K562 (cell line): ENCODE results near the gene TRERF1. TPM values are rescaled to one million over a fixed set of nuclear protein-coding genes. Genes with fewer than 3 reads are reported as not detected.

ENCODE experiments used
- ESRRB ChIP-seq: fragments of 250-450 bp; sonication (Bioruptor Pico); IDR thresholded peaks from 2 replicates; pipeline ENCODE4 v1.5.0; 2020; ENCODE audit warnings: mild to moderate bottlenecking, moderate library complexity, borderline replicate concordance
- GABPA ChIP-seq: fragments of 200-800 bp; sonication (Bioruptor generic); conservative IDR thresholded peaks from 2 replicates; pipeline ENCODE4 v1.6.1; 2016; ENCODE audit warnings: low read depth, missing genetic modification characterization, missing compliant biosample characterization
- ILK ChIP-seq: fragments of 450-650 bp; IDR thresholded peaks from 2 replicates; pipeline ENCODE4 v1.6.1; 2016; ENCODE audit warnings: missing genetic modification characterization, low read depth, mild to moderate bottlenecking, missing compliant biosample characterization, moderate library complexity, borderline replicate concordance
- MYNN ChIP-seq, 2 experiments: sonication (generic); formaldehyde crosslinking in 1 of 2; IDR thresholded peaks; 2 replicates each; pipeline versions ENCODE4 v1.5.0 to v1.6.1; 2016 to 2020; ENCODE audit warnings: antibody characterized with exemption in 1 of 2, missing genetic modification reagents in 1 of 2
- SETDB1 ChIP-seq: IDR thresholded peaks from one replicate; pipeline ENCODE4 v1.6.1; 2012; ENCODE audit warnings: low read length, control low read depth, inconsistent platforms
- U2AF1 ChIP-seq: fragments of 200-400 bp; formaldehyde crosslinking; optimal IDR thresholded peaks from 2 replicates; pipeline ENCODE3; 2017; ENCODE audit warnings: mild to moderate bottlenecking, low read depth, low read length, moderate library complexity
- ZFP30 ChIP-seq: fragments of 250-450 bp; sonication (Bioruptor Pico); IDR thresholded peaks from 2 replicates; pipeline ENCODE4 v1.8.0; 2022; ENCODE audit warnings: moderate library complexity, mild to moderate bottlenecking, inconsistent platforms, borderline replicate concordance
- ZNF174 ChIP-seq: fragments of 250-450 bp; sonication (Bioruptor Pico); IDR thresholded peaks from 2 replicates; pipeline ENCODE4 v1.4.0; 2020; ENCODE audit warnings: mild to moderate bottlenecking
- polyA plus RNA-seq, 8 experiments: library from polyadenylated mRNA; depleted of rRNA in 4 of 8; stranded (reverse) in 5 of 8; unstranded in 3 of 8; fragments of >200 nt; fragmentation: Nextera tagmentation in 2 of 8; fragmentation: Illumina TruSeq in 1 of 8; extraction: Ambion mirVana in 2 of 8; extraction: Trizol in 1 of 8; gene quantifications; 2 replicates each; pipeline versions ENCODE4 v1.2.1 to v1.2.3, GENCODE V29; 2011 to 2014; ENCODE audit warnings: inconsistent platforms in 1 of 8, missing spikeins in 1 of 8
- total RNA-seq, 7 experiments: library from RNA; depleted of rRNA in 6 of 7; stranded (reverse); fragments of >200 nt in 6 of 7; fragmentation: Illumina TruSeq in 2 of 7; extraction: Trizol in 2 of 7; gene quantifications; 2 replicates each; pipeline versions ENCODE4 v1.2.1 to v1.2.3, GENCODE V29; 2011 to 2021; ENCODE audit warnings: low replicate concordance in 1 of 7
- TF ChIP-seq, protein P1 (sequence below): fragments of 450-650 bp; formaldehyde crosslinking; conservative IDR thresholded peaks from 2 replicates; pipeline ENCODE4 v1.4.0; 2022; ENCODE audit warnings: mild to moderate bottlenecking, missing genetic modification characterization
- TF ChIP-seq, protein P2 (sequence below), 2 experiments: fragments of 450-650 bp; formaldehyde crosslinking in 1 of 2; IDR thresholded peaks; 2 replicates each; pipeline versions ENCODE4 v1.4.0 to v1.6.1; 2014 to 2020; ENCODE audit warnings: mild to moderate bottlenecking in 2 of 2, borderline replicate concordance in 1 of 2, low read depth in 1 of 2
- TF ChIP-seq, protein P3 (sequence below): fragments of 250-450 bp; sonication (Bioruptor Pico); IDR thresholded peaks from 2 replicates; pipeline ENCODE4 v1.8.0; 2022; ENCODE audit warnings: moderate library complexity, mild to moderate bottlenecking, inconsistent platforms
- TF ChIP-seq, protein P4 (sequence below): fragments of 450-650 bp; IDR thresholded peaks from 2 replicates; pipeline ENCODE4 v1.6.1; 2017; ENCODE audit warnings: mild to moderate bottlenecking, moderate library complexity

TRERF1 gene
- total and polyA plus RNA-seq, 9 of the 15 experiments (the other 6 are each of a cell fraction or from before 2014, with no cell fraction given): 0.04 to 0.20 (median 0.07) TPM; not detected in 3

DNA sequence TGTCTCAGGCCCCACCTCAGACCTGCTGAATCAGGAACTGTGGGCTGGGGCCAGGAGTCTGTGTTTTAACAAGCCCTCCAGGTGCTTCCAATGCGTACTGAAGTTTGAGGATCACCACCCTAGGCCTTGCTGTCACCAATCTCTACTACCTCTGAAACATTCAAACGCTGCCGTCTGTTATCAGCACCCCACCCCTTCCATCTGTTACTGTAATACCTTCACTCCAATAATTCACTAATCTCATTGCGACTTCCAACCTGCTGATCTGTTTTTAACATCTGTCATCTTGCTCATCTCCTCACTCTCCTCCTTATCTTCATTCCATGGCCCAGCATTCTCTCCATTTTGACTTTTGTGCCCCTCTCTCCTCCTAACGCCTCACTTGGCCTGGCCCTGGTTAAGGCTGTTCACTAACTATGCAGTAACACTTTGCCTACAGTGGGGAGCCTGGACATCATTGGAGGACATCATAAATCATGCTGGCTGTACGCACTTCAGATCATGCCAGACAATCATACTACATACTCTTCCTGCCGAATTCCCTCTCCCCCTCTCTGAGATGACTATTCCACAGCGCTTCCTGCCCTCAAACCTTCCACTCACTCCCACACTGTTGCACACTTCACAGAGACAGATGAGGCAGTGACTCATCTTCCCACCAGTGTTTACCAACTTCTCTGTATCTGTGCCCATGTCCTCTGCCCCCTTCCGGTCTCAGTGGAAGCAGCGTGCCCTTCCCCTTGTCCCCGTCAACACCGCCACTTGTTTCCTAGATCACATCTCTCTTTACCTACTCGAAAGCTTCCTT lies 254.0 kb downstream of the TRERF1 start (continued):
- TF ChIP-seq MYNN (IDR thresholded peaks at IDR 0.05): peak; percentile 87
- no peak for TF ChIP-seq MYNN (CRISPR knock-in tag; IDR thresholded peaks at IDR 0.05)
- TF ChIP-seq GABPA: peak; percentile 61; the same call in 1 of the 2 replicates
- TF ChIP-seq, protein P1, sequence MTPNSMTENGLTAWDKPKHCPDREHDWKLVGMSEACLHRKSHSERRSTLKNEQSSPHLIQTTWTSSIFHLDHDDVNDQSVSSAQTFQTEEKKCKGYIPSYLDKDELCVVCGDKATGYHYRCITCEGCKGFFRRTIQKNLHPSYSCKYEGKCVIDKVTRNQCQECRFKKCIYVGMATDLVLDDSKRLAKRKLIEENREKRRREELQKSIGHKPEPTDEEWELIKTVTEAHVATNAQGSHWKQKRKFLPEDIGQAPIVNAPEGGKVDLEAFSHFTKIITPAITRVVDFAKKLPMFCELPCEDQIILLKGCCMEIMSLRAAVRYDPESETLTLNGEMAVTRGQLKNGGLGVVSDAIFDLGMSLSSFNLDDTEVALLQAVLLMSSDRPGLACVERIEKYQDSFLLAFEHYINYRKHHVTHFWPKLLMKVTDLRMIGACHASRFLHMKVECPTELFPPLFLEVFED (CRISPR knock-in tag): peak; percentile 6; the same call in 1 of the 2 replicates
- TF ChIP-seq ZFP30 (CRISPR knock-in tag): no peak
- TF ChIP-seq, protein P2, sequence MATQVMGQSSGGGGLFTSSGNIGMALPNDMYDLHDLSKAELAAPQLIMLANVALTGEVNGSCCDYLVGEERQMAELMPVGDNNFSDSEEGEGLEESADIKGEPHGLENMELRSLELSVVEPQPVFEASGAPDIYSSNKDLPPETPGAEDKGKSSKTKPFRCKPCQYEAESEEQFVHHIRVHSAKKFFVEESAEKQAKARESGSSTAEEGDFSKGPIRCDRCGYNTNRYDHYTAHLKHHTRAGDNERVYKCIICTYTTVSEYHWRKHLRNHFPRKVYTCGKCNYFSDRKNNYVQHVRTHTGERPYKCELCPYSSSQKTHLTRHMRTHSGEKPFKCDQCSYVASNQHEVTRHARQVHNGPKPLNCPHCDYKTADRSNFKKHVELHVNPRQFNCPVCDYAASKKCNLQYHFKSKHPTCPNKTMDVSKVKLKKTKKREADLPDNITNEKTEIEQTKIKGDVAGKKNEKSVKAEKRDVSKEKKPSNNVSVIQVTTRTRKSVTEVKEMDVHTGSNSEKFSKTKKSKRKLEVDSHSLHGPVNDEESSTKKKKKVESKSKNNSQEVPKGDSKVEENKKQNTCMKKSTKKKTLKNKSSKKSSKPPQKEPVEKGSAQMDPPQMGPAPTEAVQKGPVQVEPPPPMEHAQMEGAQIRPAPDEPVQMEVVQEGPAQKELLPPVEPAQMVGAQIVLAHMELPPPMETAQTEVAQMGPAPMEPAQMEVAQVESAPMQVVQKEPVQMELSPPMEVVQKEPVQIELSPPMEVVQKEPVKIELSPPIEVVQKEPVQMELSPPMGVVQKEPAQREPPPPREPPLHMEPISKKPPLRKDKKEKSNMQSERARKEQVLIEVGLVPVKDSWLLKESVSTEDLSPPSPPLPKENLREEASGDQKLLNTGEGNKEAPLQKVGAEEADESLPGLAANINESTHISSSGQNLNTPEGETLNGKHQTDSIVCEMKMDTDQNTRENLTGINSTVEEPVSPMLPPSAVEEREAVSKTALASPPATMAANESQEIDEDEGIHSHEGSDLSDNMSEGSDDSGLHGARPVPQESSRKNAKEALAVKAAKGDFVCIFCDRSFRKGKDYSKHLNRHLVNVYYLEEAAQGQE (IDR thresholded peaks at IDR 0.05; ENCODE audit: borderline replicate concordance): peak; percentile 54
- TF ChIP-seq, protein P2 (CRISPR knock-in tag; IDR thresholded peaks at IDR 0.05; ENCODE audit: low read depth): no peak
- TF ChIP-seq U2AF1: no peak
- TF ChIP-seq SETDB1: no peak
- TF ChIP-seq, protein P3, sequence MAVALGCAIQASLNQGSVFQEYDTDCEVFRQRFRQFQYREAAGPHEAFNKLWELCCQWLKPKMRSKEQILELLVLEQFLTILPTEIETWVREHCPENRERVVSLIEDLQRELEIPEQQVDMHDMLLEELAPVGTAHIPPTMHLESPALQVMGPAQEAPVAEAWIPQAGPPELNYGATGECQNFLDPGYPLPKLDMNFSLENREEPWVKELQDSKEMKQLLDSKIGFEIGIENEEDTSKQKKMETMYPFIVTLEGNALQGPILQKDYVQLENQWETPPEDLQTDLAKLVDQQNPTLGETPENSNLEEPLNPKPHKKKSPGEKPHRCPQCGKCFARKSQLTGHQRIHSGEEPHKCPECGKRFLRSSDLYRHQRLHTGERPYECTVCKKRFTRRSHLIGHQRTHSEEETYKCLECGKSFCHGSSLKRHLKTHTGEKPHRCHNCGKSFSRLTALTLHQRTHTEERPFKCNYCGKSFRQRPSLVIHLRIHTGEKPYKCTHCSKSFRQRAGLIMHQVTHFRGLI (CRISPR knock-in tag): no peak
- TF ChIP-seq ILK (tag): no peak
- TF ChIP-seq, protein P4, sequence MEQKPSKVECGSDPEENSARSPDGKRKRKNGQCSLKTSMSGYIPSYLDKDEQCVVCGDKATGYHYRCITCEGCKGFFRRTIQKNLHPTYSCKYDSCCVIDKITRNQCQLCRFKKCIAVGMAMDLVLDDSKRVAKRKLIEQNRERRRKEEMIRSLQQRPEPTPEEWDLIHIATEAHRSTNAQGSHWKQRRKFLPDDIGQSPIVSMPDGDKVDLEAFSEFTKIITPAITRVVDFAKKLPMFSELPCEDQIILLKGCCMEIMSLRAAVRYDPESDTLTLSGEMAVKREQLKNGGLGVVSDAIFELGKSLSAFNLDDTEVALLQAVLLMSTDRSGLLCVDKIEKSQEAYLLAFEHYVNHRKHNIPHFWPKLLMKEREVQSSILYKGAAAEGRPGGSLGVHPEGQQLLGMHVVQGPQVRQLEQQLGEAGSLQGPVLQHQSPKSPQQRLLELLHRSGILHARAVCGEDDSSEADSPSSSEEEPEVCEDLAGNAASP: no peak
- no peak for TF ChIP-seq ESRRB (CRISPR knock-in tag)
- no peak for TF ChIP-seq ZNF174 (CRISPR knock-in tag)
